ENCODE data around the gene NKIRAS1. TPM values are rescaled to one million over a fixed set of nuclear protein-coding genes. Genes with fewer than 3 reads are reported as not detected.
"Not testable (repeated sequence)": the region's sequence is repeated elsewhere in the genome, so short reads cannot be mapped to it uniquely, and the experiment has no call there.

NKIRAS1 gene
- total RNA-seq, 1 donor from 2014 or later: 30.9 TPM

DNA sequence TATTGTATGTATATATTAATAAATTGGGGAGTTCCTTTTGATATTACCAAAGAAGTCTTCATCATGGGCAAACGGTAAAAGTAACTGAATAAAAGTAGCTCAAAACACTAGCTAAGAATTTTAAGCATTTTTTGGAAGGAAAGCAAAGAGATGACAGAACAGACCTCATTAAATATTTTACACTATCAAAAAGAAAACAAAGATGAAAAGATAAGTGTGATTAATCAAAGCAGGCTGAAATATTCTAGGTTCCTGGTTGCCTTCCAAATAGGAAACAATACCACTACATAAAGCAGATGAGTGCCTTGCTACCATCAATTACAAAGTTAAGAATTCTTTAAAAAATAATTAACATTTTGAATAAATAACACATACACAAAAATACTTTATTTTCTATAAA lies 3.6 kb downstream of the NKIRAS1 start:
- H3K27me3 Mint-ChIP-seq (ENCODE audit: insufficient read depth, low read depth): peaks cover 2% of the 10 kb centered on the region
- H3K4me3 Mint-ChIP-seq: no peak overlapping the region
- TF ChIP-seq EZH2 (IDR thresholded peaks at IDR 0.05): no peak
- TF ChIP-seq, protein P1, sequence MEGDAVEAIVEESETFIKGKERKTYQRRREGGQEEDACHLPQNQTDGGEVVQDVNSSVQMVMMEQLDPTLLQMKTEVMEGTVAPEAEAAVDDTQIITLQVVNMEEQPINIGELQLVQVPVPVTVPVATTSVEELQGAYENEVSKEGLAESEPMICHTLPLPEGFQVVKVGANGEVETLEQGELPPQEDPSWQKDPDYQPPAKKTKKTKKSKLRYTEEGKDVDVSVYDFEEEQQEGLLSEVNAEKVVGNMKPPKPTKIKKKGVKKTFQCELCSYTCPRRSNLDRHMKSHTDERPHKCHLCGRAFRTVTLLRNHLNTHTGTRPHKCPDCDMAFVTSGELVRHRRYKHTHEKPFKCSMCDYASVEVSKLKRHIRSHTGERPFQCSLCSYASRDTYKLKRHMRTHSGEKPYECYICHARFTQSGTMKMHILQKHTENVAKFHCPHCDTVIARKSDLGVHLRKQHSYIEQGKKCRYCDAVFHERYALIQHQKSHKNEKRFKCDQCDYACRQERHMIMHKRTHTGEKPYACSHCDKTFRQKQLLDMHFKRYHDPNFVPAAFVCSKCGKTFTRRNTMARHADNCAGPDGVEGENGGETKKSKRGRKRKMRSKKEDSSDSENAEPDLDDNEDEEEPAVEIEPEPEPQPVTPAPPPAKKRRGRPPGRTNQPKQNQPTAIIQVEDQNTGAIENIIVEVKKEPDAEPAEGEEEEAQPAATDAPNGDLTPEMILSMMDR (IDR thresholded peaks at IDR 0.05): no peak
- TF ChIP-seq EZH2phosphoT487 (IDR thresholded peaks at IDR 0.05): no peak
- DNase-seq (ENCODE audit: low spot score): no peak
- peaks cover 23% of the 10 kb centered on the region for H3K36me3 Mint-ChIP-seq
- no peak overlapping the region for H3K4me3 ChIP-seq
- no peak overlapping the region for H3K27ac ChIP-seq
- H3K79me2 ChIP-seq (ENCODE audit: low read depth): peaks cover 72% of the 10 kb centered on the region
- peaks cover 24% of the 10 kb centered on the region for H3K4me1 Mint-ChIP-seq
- no peak overlapping the region for H3K9ac ChIP-seq
- peaks cover 15% of the 10 kb centered on the region for H3K4me1 ChIP-seq
- H3K36me3 ChIP-seq: peaks cover 4% of the 10 kb centered on the region
- H3K9me3 Mint-ChIP-seq: peaks cover 3% of the 10 kb centered on the region
- H3K27ac Mint-ChIP-seq: no peak overlapping the region
- no peak overlapping the region for H2AFZ ChIP-seq (replicated peaks)
- H4K20me1 ChIP-seq (ENCODE audit: low read depth): peaks cover 19% of the 10 kb centered on the region
- no peaks in the 10 kb centered on the region for H3K27me3 ChIP-seq
- H3F3A ChIP-seq (ENCODE audit: low read depth): peaks cover 4% of the 10 kb centered on the region
- H3K9me3 ChIP-seq (ENCODE audit: low read depth): no peaks in the 10 kb centered on the region
- H3K4me2 ChIP-seq: no peak overlapping the region

DNA sequence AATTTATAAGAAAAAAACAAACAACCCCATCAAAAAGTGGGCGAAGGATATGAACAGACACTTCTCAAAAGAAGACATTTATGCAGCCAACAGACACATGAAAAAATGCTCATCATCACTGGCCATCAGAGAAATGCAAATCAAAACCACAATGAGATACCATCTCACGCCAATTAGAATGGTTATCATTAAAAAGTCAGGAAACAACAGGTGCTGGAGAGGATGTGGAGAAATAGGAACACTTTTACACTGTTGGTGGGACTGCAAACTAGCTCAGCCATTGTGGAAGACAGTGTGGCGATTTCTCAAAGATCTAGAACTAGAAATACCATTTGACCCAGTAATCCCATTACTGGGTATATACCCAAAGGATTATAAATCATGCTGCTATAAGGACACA lies 4.5 kb downstream of the NKIRAS1 start:
- H3K9me3 Mint-ChIP-seq; H3K9ac ChIP-seq; H3K27ac Mint-ChIP-seq; H3K4me3 ChIP-seq; H3K36me3 ChIP-seq; H3K4me2 ChIP-seq; H3K4me3 Mint-ChIP-seq; H3K27me3 Mint-ChIP-seq (ENCODE audit: insufficient read depth, low read depth); H2AFZ ChIP-seq (replicated peaks); H3K27me3 ChIP-seq; H3K9me3 ChIP-seq (ENCODE audit: low read depth); DNase-seq (ENCODE audit: low spot score); H3F3A ChIP-seq (ENCODE audit: low read depth); H3K27ac ChIP-seq: not testable (repeated sequence)
- peaks cover 16% of the 10 kb centered on the region for H3K36me3 Mint-ChIP-seq
- H4K20me1 ChIP-seq (ENCODE audit: low read depth): peaks cover 11% of the 10 kb centered on the region
- H3K4me1 Mint-ChIP-seq: peaks cover 17% of the 10 kb centered on the region
- peaks cover 63% of the 10 kb centered on the region for H3K79me2 ChIP-seq (ENCODE audit: low read depth)
- peaks cover 15% of the 10 kb centered on the region for H3K4me1 ChIP-seq

DNA sequence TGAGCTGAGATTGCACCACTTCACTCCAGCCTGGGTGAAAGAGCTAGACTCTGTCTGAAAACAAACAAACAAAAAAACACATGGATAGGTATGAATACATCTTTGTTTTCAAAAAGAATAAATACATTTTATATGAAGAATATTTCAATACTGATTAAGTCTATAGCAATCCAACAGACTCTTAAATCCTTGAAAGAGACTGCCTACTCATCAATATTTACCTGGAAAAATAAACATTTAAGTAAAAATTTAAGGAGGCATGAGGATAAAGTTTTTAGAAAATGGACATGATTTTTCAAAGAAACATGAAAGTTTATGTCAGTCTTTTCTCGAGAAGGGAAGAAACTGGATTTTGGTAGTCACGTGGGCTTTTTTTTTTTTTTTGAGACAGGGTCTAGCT lies 5.4 kb downstream of the NKIRAS1 start:
- Histone ChIP-seq H3F3A (ENCODE audit: low read depth) (no peaks in the 10 kb centered on the region), H3K36me3 (no peaks in the 10 kb centered on the region), H3K27ac (no peak overlapping the region), H2AFZ (replicated peaks) (no peak overlapping the region), H3K4me1 (peaks cover 15% of the 10 kb centered on the region), H3K27me3 (no peaks in the 10 kb centered on the region), H3K9me3 (ENCODE audit: low read depth) (no peaks in the 10 kb centered on the region), H4K20me1 (ENCODE audit: low read depth) (peaks cover 10% of the 10 kb centered on the region), H3K9ac (no peak overlapping the region), H3K79me2 (ENCODE audit: low read depth) (peaks cover 58% of the 10 kb centered on the region), H3K4me2 (no peak overlapping the region), H3K4me3 (no peak overlapping the region)
- Mint-ChIP-seq H3K27ac (no peak overlapping the region), H3K27me3 (ENCODE audit: insufficient read depth, low read depth) (no peaks in the 10 kb centered on the region), H3K36me3 (peaks cover 21% of the 10 kb centered on the region), H3K9me3 (peaks cover 3% of the 10 kb centered on the region), H3K4me3 (no peak overlapping the region), H3K4me1 (peaks cover 17% of the 10 kb centered on the region)
- TF ChIP-seq, protein P1 (IDR thresholded peaks at IDR 0.05): no peak
- TF ChIP-seq EZH2 (IDR thresholded peaks at IDR 0.05): no peak
- TF ChIP-seq EZH2phosphoT487 (IDR thresholded peaks at IDR 0.05): no peak
- no peak for DNase-seq (ENCODE audit: low spot score)

DNA sequence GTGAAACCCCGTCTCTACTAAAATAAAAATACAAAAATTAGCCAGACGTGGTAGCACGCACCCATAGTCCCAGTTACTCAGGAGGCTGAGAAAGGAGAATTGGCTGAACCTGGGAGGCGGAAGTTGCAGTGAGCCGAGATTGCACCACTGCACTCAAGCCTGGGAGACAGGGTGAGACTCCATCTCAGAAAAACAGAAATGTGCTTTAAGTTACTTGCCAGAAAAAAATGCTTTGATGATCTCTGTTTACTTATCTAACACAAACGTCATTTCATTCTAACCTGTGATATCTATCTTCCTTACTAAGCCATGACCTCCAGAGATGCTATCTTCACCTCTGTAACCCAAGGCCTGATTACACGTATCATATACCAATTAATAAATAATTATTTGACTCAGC lies 7.4 kb downstream of the NKIRAS1 start:
- Histone ChIP-seq H3F3A (ENCODE audit: low read depth) (no peaks in the 10 kb centered on the region), H3K9me3 (ENCODE audit: low read depth) (no peaks in the 10 kb centered on the region), H3K79me2 (ENCODE audit: low read depth) (peaks cover 37% of the 10 kb centered on the region), H2AFZ (replicated peaks) (no peak overlapping the region), H3K4me1 (no peaks in the 10 kb centered on the region), H3K4me3 (no peak overlapping the region), H3K27me3 (no peaks in the 10 kb centered on the region), H4K20me1 (ENCODE audit: low read depth) (peaks cover 7% of the 10 kb centered on the region), H3K9ac (no peak overlapping the region), H3K36me3 (no peaks in the 10 kb centered on the region), H3K27ac (no peak overlapping the region), H3K4me2 (no peak overlapping the region)
- Mint-ChIP-seq H3K36me3 (peaks cover 37% of the 10 kb centered on the region), H3K9me3 (peaks cover 3% of the 10 kb centered on the region), H3K27ac (no peak overlapping the region), H3K4me3 (no peak overlapping the region), H3K27me3 (ENCODE audit: insufficient read depth, low read depth) (no peaks in the 10 kb centered on the region), H3K4me1 (peaks cover 5% of the 10 kb centered on the region)
- no peak for DNase-seq (ENCODE audit: low spot score)
- TF ChIP-seq EZH2phosphoT487 (IDR thresholded peaks at IDR 0.05): no peak
- TF ChIP-seq, protein P1 (IDR thresholded peaks at IDR 0.05): no peak
- TF ChIP-seq EZH2 (IDR thresholded peaks at IDR 0.05): no peak

All from neural progenitor cell (in vitro differentiated cells).